AML-193 (cell line): Measurements from ENCODE around the gene SLC27A3.

Source experiments
- DNase-seq, 2 experiments: peaks; one replicate each; lab custom pipeline; 2025; lab: John Stamatoyannopoulos, UW

SLC27A3 gene

GRCh38 chr1:153799566-153800465, 24.6 kb downstream of the SLC27A3 start:
- no peak for DNase-seq

- DNase-seq: no peak
Measured at GRCh38 chr1:153800516-153800915, 25.3 kb downstream of the SLC27A3 start.

- no peak for DNase-seq
Measured at GRCh38 chr1:153801028-153801625, 25.9 kb downstream of the SLC27A3 start.

- DNase-seq: no peak
Measured at GRCh38 chr1:153801786-153802697, 26.8 kb downstream of the SLC27A3 start.

- DNase-seq: no peak
Measured at GRCh38 chr1:153803470-153804056, 28.4 kb downstream of the SLC27A3 start.

- no peak for DNase-seq
Measured at GRCh38 chr1:153804112-153804511, 28.9 kb downstream of the SLC27A3 start.

GRCh38 chr1:153805042-153805745, 30.0 kb downstream of the SLC27A3 start:
- DNase-seq: peak; percentile 90 to 92

GRCh38 chr1:153805886-153806719, 30.9 kb downstream of the SLC27A3 start:
- DNase-seq: peak; percentile 28 to 51

- DNase-seq: no peak
Measured at GRCh38 chr1:153816283-153816889, 41.2 kb downstream of the SLC27A3 start.

GRCh38 chr1:153818876-153819275, 43.7 kb downstream of the SLC27A3 start:
- DNase-seq: no peak

GRCh38 chr1:153827168-153827964, 52.2 kb downstream of the SLC27A3 start:
- no peak for DNase-seq
